Colon (tissue), 2 donors: ENCODE measurements around the gene MBD5.

Experiments used
- FAIRE-seq: peaks from 2 replicates; lab custom pipeline; 2012; peaks lifted over from hg19 to GRCh38; lab: Jason Lieb, UNC
- donor health status: control.
- donor health status: control.

MBD5 gene

GRCh38 chr2:148461876-148462275 is 441.0 kb downstream of the MBD5 start:
- no peak for FAIRE-seq

- FAIRE-seq: no peak
These were observed 454.7 kb downstream of the MBD5 start for GRCh38 chr2:148475626-148476025.

- no peak for FAIRE-seq
These were observed 458.5 kb downstream of the MBD5 start for GRCh38 chr2:148479398-148479797.

DNA sequence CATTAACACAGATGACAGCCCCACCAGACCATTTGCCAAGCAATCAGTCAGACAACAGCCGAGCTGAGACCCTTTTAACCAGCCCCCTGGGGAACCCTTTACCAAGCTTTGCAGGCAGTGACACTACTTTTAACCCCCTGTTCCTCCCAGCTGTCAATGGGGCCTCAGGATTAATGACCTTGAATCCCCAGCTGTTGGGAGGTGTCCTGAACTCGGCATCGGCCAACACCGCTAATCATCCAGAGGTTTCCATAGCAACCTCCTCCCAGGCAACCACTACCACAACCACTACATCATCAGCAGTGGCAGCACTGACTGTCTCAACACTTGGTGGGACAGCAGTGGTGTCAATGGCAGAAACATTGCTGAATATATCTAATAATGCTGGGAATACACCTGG is 462.8 kb downstream of the MBD5 start:
- FAIRE-seq: no peak

DNA sequence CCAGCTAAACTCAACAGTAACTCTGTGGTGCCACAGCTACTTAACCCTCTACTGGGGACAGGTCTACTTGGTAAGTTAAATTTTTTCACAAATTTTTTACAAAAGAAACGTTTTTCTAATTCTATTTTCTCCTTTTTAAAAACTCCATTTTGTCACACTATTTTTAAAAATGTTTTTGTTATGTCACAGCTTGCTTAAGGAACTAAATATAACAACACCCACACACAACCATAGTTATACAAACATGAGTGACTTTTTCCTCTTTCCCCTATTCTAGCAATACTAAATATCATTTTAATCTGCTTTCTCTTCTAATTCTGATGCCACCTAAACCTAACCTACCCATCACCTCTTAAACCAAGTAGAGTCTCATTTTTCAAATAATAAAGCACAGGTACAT is 463.2 kb downstream of the MBD5 start:
- FAIRE-seq: no peak

DNA sequence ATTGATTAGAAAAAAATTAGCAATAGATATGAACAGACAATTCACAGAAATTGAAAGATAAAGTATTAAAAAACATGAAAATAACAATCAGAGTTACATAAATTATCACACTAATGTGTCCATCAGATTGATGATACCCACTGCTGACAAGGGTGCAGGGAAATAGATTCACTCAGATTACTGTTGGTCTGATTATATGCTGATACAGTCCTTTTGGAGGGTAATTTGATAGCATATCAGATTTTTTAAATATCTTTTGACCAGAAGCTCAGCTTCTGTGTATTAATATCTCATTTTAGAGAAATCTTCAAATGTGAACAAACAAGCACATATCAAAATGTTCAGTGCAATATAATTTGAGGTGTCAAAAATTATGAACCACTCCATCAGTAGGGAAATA is 465.8 kb downstream of the MBD5 start:
- no peak for FAIRE-seq

GRCh38 chr2:148487439-148487838 is 466.5 kb downstream of the MBD5 start:
- no peak for FAIRE-seq

GRCh38 chr2:148490840-148491439 is 470.0 kb downstream of the MBD5 start:
- no peak for FAIRE-seq

DNA sequence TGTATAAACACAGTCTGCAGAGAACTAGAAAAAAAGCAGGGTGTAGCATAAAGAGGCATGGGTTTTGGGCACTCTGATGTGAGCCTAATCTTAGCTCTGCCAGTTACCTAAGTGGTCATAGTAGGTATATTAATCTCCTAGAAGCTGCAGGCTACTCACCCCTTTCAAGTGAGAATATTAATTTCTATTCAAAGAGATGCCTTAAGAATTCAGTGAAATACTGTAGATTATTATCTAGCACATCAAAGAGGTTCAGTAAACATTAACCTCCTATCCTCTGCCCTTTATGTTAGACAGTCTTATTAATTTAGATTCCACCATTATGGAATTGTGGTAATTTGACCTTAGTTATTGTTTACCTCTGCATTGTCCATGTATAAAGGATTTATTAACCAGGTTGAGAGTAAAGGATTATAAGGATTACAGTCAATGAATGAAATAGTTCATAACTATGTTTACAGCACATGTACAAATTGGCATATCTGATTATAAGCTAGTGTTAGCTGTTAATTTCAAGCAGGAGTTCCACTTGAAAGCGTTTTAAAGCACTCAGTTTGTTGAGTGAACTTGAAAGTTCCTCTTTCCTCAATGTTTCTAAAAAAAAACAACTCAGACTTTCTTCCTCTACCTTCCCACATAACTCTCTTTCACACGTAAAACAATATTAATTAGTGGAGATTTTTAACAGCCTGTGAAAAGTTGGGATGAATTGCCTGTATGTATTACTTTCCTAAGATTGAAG is 473.1 kb downstream of the MBD5 start:
- no peak for FAIRE-seq

GRCh38 chr2:148495586-148495985 is 474.7 kb downstream of the MBD5 start:
- FAIRE-seq: no peak

GRCh38 chr2:148501545-148501944 is 480.7 kb downstream of the MBD5 start:
- no peak for FAIRE-seq

GRCh38 chr2:148503516-148503915 is 482.6 kb downstream of the MBD5 start:
- FAIRE-seq: no peak

DNA sequence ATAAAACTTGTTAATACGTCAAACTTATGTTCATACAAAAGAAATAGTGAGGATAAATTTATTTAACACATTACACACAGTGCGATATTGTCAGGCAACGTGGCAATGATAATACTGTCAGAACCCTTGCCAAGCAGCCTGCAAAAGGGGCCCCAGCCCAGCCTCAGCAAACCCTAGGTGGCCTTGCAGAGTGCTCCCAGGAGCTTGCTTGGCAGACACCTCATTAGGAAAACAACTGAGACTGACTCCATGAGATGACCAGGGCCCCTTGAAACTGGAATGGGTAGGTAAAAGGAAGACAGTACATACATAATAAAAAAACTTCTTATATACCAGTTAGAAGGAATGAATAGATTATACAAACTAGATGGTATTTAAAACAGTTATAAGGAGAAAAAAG is 487.1 kb downstream of the MBD5 start:
- no peak for FAIRE-seq

GRCh38 chr2:148508878-148509287 is 488.0 kb downstream of the MBD5 start:
- FAIRE-seq: no peak

DNA sequence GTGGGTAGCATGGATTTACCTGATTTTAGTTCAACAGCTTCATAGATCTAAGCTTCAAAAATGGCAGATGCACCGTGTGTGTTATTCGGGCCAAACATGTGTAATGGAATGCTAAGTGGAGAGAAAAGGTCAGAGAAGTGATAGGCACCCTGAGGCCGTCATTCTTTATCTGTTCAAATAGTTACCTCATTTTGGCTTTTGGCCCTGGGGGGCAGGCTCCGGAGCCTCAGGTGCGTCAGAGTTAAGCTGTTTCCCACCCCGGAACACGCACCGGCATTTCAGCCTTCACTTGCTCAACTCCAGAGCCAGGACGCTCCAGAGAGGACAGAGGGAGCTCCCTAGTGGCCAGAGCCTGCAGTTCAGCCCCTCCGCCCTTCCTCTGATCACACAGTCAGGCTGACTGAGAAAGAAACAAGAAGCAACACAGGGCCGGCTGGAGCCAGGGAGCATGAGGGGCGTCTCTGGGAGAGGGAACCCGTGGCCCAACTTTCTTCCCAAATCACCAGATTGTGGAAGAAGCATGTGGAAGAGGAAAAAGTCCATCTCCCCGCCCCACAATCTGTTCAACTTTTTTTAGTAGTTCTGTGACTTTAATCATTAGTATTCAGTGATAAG is 488.5 kb downstream of the MBD5 start:
- no peak for FAIRE-seq

DNA sequence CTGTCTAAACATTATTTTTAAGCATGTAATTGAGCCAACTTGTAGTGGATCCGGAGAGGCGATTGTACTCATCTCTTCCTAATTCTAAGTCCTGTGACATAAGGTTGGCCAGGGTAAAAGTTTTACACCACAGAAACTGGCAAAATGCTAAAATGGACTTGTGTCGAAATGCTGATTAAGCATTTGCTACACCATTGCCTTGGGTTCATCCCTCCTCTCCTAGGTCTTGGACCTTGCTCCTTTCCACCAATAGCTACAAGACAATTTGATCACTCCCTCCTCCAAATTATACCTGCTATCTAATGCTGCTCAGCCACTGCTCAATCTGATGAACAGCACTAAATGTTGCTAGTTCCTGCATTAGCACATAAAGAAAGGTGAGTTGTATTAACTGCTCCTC is 491.0 kb downstream of the MBD5 start:
- no peak for FAIRE-seq

- FAIRE-seq: no peak
These were observed 491.6 kb downstream of the MBD5 start for GRCh38 chr2:148512501-148512900.

DNA sequence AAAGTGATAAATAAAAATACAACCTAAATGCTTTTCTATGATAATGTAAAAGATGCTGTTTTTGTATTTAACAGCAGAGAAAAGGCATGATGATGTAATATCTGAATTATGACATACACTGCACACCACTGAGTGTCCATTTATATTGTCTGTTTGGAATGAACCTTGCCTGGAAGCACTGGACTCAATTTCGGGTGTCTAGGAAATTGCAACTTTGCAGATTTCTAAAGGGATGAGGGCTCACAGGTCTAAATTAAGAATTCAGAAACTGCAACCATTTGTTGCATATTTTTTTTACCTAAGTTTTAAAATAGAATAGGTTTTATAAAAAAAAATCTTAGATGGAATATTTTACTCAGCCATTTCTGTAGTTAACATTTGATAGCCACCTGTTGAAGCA is 492.5 kb downstream of the MBD5 start:
- FAIRE-seq: no peak

DNA sequence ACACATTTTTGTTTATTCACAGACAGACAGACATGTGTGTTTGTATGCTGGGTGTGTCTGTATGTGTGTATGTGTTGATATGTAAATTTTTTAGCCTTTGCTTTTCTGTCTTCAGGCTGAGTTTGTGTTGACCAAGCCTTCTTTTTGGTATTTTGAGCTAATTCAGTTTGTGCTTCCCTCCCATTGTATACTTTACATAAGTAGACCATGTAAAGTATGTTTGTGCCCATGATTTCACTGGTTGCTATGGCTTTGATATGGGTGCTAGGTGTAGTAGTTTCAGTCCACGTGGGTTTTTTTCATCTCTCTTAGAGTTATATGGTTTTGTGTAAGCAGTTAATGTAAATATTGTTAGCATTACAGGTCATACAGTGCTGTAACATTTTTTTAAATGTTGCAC is 494.2 kb downstream of the MBD5 start:
- no peak for FAIRE-seq

GRCh38 chr2:148515976-148516375 is 495.1 kb downstream of the MBD5 start:
- FAIRE-seq: no peak

DNA sequence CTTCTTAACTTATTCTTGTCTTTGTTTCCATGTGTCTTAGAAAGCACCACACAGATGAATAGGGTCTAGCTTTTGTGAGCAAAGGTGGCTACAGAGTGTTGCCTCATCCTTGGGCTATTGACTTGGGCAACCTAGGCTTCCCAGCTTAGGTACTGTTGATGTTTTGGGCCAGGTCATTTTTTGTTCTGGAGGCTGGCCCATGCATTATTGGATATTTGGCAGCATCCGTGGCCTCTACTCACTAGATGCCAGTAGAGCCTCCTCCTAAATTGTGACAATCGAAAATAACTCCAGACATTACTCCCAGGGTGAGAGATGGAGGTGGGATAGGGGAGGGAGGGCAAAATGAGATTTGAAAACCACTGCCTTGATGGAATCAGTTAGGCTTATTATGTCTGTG is 496.4 kb downstream of the MBD5 start:
- FAIRE-seq: no peak

DNA sequence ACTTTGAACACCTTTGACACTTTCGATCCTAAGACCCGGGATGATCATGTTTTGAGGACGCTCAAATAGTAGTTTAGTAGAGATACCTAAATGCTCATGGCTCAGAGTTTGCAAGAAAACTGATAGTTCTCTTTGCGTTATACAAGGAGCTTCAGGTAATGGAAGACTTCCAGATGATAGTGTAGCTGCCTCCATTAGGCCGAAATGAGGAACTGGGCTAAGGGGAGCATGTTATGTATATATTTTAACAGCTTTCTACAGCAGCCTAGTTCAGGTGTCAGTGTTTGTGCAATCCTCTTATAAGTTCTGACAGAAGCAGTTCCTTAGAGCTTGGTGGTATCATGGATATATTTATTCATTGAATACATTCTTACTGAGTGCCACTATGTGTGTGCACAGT is 496.9 kb downstream of the MBD5 start:
- no peak for FAIRE-seq

- no peak for FAIRE-seq
These were observed 498.1 kb downstream of the MBD5 start for GRCh38 chr2:148519013-148519412.

- no peak for FAIRE-seq
These were observed 500.3 kb downstream of the MBD5 start for GRCh38 chr2:148521181-148521580.
